HG03135 (cell line): ENCODE measurements around the gene ARHGEF7.
A peak's percentile ranks its signal among the peaks of the same experiment; 100 is the strongest.
"Not testable (repeated sequence)": the region's sequence is repeated elsewhere in the genome, so short reads cannot be mapped to it uniquely, and the experiment has no call there.

ENCODE experiments used
- ATAC-seq: cut with Tn5 transposase; IDR thresholded peaks from one replicate; pipeline ENCODE4 v1.9.1; 2021; ENCODE audit warnings: mild to moderate bottlenecking, moderate library complexity; ENCODE audit not compliant: unreplicated experiment

The ARHGEF7 gene

DNA sequence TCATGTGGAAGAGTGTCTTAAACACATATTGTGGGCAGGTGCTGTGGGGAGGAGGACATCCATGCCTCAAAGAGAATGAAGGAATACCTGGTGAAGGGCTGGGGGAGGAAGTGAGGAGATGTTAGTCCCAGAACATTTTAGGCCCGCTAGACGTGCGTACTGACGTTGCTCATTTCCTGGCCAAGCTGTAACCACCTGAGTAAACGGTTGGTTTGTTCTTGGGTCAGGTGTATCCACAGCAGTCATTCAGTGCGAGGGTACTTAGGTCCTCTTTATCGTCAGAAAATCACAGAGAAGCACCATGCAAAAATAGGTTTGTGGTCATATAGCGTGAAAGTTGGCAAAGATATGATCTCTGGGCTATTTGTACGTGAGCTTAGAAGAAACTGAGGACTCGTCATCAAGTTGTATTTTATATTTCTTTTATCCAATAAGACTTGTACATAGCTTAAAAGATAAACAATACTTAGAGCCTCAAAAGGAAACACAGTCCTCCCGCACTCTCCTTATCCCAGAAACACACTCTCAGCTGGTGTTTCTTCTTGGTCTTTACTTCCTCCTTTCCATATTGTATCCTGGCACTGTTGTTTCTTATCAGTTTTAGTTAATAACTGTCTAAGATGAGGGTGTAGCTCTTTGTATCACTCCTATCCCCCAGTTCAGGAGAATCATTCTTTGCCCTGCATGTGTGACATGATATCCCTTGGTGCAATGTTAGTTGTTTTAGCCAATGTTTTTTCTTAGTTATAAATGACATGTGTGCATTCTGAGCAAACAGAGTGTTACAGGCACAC, 52.0 kb downstream of the ARHGEF7 start:
- ATAC-seq: no peak

DNA sequence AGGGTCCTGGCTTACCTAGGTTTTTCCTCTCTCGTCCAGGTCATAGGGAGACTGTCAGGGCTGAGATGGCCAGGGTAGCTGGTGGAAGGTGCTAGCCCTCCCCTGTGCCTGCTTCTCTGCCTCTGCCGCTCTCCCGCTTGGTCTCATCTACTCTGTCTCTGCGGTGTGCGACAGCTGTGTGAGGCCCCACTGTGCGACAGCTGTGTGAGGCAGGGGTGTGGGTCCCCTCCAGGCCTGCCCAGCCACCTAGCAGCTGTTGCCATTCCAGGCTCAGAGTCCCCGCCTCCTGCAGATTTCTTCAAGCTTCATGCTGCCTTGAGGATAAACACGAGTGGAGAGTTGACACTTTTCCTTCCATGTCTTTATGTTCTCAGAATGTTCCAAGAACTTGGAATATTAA, 53.0 kb downstream of the ARHGEF7 start:
- ATAC-seq: no peak

DNA sequence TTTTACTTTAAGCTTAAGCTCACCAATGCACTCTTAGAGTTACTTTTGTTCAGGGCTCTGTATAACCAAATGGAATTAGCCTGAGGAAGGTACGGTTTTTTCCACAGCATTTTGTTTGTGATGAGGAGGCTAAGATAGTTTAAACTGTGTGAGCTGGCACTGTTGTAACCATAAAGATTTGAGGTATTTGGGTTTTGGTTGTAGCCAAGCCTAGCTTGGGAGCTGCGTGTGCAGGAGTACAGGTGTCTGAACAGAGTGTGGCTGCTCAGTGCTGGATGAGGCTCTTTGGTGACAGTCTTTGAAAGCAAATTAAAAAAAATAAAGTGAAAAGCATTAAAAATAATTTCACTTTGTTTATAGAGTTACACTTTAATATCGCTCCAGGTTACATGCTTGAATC, 56.0 kb downstream of the ARHGEF7 start:
- no peak for ATAC-seq

DNA sequence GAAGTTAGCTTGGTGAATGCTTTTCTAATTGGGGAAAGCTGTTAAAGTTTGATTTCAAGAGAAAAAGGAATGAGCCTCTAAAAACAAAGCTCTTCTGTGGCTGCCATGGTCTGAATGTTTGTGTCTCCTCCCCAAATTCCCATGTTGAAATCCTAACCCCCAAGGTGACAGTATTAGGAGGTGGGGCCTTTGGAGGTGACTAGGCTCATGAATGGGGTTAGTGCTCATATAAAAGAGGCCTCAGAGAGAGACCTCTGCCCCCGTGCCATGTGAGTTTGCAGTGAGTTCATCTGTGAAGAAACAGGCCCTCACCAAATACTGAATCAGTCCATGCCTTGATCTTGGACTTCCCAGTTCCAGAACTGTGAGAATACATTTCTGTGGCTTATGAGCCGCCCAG, 56.5 kb downstream of the ARHGEF7 start:
- ATAC-seq: no peak

DNA sequence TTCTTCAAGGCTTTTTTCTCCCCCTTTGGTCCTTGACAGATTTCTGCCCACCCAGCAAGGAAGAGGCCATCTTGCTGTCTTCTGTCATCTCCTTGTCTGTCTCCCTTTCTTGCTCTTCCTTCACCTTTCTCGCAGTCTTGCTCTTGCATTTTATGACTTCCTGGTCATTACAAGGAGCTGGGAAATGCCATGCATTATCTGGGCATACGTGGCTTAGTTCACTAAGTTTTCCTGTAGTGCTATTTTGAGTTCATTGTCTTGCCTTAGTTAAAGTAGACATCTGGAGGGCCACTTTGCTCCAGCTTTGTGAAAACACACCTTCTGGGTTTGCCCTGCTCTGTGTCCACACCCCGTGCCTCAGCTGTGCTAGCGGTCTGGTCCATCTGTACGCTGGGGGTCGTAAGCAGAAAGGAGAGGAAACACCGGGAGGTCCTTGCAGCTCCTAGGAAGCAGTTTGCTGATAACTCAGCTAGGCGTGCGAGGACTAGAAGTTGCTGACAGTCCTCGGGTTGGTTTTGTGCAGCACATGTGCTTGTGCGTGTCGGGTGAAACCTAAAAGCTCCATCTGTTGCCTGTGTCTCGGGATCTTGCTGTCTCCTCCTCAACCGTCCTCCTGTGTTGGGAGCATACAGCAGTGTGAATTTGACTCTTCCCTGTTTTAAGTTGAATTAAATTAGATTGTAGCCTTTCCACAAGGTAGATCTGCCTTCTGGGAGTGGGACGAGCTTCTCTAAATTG, 59.4 kb downstream of the ARHGEF7 start:
- ATAC-seq: no peak

DNA sequence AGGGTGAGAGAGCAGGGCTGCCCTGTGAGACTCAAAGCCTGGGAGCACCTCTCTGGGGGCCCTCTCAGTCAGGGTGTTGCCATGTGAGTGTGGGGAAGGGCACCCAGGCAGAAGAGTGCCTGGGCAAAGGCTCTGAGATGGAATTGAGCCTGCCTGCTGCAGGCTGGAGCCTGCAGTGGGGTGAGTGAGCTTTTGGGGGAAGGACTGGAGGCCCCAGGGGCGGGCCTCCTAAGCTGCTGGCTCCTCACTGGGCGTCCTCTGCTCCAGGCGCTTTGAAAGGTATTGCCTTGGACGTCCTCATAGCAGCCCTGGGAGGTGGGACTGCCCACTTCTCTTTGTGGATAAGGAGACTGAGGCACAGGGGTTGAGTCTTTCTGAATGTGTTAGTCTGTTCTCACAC, 60.3 kb downstream of the ARHGEF7 start:
- ATAC-seq: no peak

DNA sequence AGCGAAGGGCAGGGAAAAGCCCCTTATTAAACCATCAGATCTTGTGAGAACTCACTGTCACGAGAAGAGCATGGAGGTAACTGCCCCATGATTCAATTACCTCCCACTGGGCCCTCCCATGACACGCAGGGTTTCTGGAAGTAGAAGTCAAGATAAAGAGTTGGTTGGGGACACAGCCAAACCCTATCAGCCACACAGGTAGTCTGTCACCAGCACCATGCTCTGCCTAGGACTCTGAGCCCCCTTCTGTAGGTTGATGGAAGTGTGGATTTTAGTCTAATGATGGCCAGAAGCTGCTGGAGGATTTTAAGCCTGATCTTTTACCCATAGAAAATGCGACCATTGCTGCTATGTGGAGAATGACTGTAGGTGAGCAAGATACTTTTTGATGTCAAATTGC, 60.8 kb downstream of the ARHGEF7 start:
- ATAC-seq: no peak

DNA sequence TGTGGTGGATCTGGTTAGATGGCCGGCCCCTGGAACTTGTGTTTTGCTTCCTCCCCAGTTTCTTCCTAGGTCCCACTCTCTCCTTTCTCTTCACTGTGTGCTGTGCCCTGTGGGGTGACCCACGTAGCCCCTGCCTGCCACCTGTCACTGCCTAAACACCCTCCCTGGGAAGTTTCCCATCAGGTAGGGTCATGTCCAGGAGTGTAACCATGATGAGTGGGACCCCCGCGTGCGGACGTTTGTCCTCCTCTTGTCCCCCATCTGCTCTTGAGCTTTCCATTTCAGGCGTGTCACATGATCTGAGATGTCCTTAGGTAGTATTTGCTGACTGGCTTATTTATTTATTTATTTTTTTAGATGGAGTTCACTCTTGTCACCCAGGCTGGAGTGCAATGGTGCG, 61.3 kb downstream of the ARHGEF7 start:
- ATAC-seq: no peak

DNA sequence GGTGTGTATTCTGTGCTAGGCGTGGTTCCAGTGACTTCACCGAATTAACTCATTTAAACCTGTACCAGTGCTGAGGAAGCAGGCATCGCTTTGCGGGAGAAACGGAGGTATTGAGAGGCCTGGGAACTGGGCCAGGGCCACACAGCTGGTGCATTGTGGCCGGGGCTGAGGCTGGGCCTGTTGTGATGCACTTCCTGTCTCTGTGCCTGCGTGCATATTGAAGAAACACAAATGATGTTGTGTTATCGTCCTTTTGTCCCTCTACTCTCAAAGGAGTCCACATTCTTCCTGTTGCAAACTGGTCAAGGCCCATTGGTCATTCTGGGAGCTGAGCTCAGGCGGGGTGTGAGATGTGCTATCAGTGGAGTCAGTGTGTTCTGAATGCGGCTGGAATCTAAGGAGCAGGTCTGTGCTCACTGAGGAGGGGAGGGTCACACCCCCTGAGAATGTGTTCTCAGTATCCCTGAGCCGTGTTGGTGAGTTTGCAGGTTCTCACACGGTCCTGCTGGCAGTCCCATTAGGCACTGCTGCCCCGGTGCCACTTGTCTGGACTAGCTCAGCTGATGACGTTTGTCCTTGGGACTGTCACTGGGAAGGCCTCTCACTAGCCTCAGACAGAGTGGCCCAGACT, 62.1 kb downstream of the ARHGEF7 start:
- peak; percentile 89 for ATAC-seq

DNA sequence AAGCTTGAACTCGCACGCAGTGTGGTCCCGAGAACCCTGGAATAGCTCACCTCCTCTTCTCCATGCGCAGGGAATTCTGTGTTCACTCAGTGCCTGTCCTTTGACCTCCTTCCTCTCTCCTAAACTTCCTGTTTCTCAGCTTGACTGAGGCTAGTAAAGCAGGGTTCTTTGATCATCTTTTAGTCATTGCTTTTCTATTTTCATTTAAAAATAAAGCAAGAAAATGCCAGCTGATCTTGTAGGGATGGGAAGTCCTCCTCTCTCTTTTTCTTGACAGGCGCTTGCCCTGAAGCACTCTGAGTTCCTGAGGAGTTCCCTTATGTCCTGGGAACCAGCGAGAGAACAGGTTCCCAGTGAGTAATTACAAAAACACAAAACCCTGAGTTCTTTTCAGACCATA, 62.8 kb downstream of the ARHGEF7 start:
- ATAC-seq: no peak

DNA sequence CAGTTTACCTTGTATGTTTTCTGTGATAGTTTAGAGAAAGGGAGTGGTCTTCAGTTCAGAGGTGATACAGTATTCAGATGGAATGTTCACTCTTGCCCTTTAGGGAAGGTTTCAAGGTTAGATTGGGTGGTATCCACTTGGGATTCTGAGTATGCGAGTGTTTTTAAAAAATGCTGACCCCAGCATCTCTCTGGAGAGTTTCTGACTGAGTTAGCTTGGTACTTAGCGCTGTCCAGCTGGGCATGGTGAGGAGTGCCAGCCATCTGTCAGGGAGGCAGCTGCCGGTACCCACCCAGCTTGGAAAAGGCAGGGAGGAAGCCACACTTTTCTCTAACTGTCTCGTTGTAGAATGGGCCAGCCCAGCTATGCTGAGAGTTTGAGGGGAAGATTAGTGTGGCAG, 63.3 kb downstream of the ARHGEF7 start:
- ATAC-seq: no peak

DNA sequence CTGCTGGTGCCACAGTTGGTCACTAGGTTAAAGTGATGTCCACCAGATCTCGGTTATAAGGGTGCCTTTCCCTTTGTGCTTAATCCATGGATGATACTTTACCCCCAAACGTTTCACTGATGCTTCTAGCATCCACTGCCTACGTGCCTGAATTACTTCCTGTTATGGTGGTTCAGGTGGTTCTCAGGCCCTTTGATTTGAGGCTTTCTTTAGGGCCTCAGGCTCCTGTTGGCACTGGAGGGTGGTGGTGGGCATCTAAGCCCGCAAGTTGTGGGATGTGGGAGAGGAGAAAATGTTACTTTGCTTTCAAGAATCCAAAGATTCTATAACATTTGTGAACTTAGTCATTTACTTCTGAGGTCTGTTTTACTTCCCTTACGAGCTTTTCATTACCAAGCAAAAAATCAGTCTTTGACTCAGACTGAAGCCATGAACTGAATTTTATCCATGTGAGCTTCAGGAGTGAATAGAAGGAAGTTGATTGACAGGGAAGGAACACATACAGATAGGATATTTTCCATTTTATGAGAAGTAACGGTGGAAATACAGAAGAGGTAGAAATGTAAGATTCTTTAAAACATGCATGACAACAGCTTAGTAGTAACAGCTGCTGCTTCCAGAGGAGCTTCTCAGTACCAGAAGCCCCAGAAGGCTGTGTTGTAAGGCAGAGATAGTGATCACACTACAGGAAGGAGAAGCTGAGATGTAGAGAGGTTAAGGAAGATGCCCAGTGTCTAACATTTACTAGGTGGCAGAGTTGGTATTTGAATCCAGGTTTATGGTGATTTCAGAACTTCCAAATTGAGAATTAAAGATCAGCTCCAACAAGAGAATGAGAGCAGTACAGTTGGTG, 65.0 kb downstream of the ARHGEF7 start:
- ATAC-seq: no peak

DNA sequence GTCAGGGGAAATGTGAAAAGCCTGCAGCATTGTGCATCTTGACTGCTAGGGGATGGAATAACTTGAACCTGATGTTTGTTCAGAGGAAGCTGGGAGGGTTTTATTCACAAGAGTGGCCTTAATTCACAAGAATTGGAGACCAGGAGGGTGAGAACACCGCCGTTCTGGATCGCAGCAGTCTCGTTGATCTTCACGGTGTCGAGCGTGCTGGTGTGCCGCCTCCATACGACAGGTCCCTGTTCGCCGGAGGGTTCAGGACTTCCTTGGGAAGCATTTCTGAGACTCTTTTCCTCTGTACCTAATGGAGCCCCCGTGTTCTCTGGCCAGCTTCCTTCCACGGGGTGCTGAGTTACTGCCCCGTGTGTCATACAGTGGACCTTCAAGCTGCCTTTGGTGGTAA, 66.9 kb downstream of the ARHGEF7 start:
- ATAC-seq: no peak

DNA sequence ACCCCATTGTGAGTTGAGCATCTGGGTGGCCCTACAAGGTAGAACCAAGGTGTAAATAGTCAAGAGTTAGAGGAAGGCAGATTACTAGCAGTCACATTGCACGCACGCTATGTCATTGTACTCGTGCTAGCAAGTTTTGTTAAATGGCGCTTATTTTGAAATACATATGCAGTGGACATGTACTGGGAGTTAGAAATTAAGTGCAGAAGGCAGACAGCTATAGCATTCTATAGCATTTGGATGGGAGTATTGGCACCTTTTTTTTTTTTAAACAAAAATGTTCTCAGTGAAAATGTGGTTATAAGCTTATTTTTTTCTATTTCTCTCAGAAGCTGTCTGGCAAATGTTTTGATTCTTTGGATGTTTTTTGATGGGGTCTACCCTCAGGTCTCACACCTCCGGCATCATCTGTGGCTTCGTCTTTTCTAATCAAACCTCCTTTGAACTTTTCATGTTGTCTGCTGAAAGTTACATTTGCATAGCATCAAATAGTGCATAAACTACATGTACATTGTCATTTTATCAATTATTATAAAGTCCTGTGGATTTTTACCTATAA, 68.1 kb downstream of the ARHGEF7 start:
- no peak for ATAC-seq

DNA sequence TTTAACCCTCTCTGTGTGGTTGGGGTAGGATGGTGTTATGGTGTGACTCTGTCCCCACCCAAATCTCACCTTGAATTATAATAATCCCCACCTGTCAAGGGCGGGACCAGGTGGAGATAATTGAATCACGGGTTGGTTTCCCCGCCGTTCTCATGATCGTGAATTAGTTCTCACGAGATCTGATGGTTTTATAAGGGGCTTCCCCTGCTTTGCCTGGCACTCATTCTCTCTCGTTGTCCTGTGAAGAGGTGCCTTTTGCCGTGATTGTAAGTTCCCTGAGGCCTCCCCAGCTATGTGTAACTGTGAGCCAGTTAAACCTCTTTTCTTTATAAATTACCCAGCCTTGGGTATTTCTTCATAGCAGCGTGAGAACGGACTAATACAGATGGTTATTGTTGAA, 68.8 kb downstream of the ARHGEF7 start:
- no peak for ATAC-seq

DNA sequence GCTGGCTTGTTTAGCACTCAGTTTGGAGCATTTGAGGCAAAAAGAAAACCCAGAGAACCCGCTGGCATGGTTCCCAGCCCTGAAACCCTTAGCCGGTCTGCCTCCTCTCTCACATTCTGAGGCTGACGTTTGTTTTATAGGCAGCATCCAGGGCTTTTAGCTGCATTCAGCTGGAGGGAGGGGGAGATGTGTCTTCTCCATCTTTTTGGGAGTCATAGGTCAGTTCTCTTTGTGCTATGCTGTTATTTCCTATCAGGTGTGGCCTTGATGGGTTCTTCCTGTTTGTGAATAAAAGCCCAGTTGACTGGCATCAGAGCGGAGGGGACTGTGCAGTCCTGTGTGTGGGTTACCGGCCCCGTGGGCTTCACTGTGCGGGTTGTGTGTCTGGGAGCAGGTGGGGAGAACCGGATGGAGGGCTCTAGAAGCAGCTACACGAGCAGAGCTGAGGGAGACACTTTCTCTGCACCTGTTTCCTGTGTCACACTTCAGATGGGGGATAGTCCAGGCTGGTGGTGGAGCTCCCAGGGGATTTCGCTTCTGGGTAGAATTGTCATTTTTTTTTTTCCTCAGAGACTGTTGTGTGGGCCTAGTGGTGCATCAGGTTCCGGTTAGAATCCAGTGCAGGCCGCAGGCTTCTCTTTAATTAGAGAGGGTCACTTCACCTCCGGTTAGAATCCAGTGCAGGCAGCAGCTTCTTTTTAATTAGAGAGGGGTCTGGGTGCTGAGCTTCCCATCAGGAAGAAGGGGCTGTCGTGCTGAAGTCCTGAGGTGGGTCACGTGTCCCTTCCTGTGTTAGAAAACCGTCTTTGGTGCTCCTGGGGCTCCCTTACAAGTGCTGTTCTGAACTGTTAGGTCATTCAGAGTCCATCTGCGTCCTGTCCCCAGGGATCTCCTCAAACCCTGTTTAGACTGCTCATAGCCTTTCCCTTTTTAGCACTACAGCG, 69.6 kb downstream of the ARHGEF7 start:
- ATAC-seq: peak; percentile 92

DNA sequence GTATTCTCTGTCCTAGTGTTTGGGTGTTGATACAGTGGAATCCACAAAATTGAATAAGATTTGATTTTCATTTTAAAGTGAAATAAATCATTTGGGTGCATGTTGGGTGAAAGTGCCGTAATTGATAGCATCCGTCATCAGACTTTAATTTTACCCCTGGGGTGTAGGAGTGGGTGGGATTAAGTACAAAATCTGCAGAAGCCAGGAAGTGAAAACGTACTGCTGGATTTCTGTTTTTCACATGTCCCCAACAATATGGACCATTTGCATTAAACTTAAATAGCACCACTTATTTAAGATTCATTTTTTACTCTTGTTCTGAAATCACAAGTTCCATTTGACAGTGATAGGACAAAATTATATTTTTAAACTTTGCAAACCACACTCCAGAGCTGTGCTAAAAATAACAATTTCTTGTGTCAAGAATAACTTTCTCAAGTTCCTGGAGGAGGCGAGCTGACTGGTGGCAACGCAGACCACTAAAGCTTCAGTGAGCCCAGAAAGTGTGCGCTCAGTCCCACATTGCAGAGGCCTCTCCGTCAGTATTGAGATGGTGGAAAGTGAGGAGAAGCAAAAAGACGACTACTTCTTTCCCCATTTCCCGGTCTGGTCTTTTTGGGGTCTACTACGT, 71.3 kb downstream of the ARHGEF7 start:
- ATAC-seq: no peak

DNA sequence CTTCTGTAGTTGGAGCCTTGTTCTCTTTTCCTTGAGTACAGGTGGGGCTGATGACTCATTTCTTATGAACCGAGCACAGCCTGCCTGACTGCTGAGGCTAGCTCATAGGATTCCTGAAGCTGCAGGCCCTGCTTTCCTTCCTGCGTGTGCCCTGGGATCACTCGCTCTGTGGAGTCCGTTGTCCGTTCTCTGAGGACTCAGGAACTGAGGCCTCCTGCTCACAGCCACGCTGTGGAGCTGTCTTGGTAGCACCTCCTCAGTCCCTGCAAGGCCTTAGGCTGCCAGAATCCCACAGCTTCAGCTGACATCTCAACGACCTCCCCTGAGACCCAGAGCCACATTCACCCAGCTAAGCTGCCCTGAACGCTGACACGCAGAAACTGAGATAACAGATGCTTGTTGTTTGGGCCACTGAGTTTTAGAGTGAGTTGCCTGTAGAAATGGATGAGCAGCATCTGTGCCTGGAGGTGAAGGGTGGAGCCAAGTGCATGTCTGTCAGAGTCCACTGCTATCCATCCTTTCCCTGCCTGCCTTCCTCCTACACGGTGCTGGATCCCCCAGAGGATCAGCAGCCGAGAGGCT, 72.9 kb downstream of the ARHGEF7 start:
- ATAC-seq: no peak

DNA sequence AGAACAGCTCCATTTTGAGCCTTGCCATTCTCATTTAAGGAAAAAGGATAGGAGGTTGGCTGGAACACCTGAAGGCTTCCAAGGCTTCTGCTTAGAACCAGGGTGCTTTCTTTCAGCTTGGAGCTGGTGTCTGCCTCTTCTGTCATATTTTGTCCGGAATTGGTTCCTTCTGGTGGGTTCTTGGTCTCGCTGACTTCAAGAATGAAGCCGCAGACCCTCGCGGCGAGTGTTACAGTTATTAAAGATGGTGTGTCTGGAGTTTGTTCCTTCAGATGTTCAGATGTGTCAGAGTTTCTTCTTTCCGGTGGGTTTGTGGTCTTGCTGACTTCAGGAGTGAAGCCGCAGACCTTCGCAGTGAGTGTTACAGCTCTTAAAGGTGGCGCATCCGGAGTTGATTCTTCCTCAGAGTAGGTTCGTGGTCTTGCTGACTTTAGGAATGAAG, 74.0 kb downstream of the ARHGEF7 start:
- not testable (repeated sequence) for ATAC-seq
